Breast epithelium (tissue), 4 donors: Measurements from ENCODE around the gene NOP53. TPM values are rescaled to one million over a fixed set of nuclear protein-coding genes. Genes with fewer than 3 reads are reported as not detected.
A peak's percentile ranks its signal among the peaks of the same experiment; 100 is the strongest.
"Not testable (repeated sequence)": the region's sequence is repeated elsewhere in the genome, so short reads cannot be mapped to it uniquely, and the experiment has no call there.

ENCODE experiments used
- DNase-seq, 2 donors: peaks; one replicate each; pipeline ENCODE4 v3.0.0-alpha.2; 2019; ENCODE audit warnings: low spot score in 2 of 2
- H3K27ac ChIP-seq, 2 donors: fragments of 200-600 bp; sonication (generic) in 1 of 2; one replicate each; pipeline ENCODE4 v1.5.1; 2016 to 2019; ENCODE audit warnings: mild to moderate bottlenecking in 1 of 2
- H3K27me3 ChIP-seq, 2 donors: fragments of 200-600 bp; sonication (generic) in 1 of 2; one replicate each; pipeline versions ENCODE4 v1.5.1 to v1.6.0; 2017 to 2019; ENCODE audit warnings: control low read depth in 1 of 2, mild to moderate bottlenecking in 1 of 2
- H3K36me3 ChIP-seq: fragments of 200-600 bp; one replicate; pipeline ENCODE4 v1.5.1; 2019
- H3K4me1 ChIP-seq, 2 donors: fragments of 200-600 bp; sonication (generic); one replicate each; pipeline ENCODE4 v1.5.1; 2016 to 2019; ENCODE audit warnings: control low read depth in 1 of 2
- H3K4me3 ChIP-seq, 3 donors: fragments of 200-600 bp; sonication (generic); 1 replicate in 2 of 3; 2 replicates in 1 of 3; pipeline ENCODE4 v1.5.1; 2016 to 2019; ENCODE audit warnings: mild to moderate bottlenecking in 3 of 3, moderate library complexity in 2 of 3
- H3K9me3 ChIP-seq, 2 donors: fragments of 200-600 bp; sonication (generic) in 1 of 2; one replicate each; pipeline ENCODE4 v1.5.1; 2016 to 2019; ENCODE audit warnings: control low read depth in 1 of 2
- CTCF ChIP-seq, 3 donors: fragments of 450-650 bp; IDR thresholded peaks; one replicate each; pipeline ENCODE4 v1.5.1; 2016 to 2017; ENCODE audit warnings: antibody characterized with exemption in 3 of 3, mild to moderate bottlenecking in 3 of 3, moderate library complexity in 3 of 3
- POLR2A ChIP-seq: fragments of 450-650 bp; IDR thresholded peaks from one replicate; pipeline ENCODE4 v1.6.1; 2016; ENCODE audit warnings: antibody characterized with exemption, mild to moderate bottlenecking, moderate library complexity
- POLR2AphosphoS5 ChIP-seq, 3 donors: sonication (generic); formaldehyde crosslinking; IDR thresholded peaks; one replicate each; pipeline ENCODE4 v1.6.1; 2017; ENCODE audit warnings: antibody characterized with exemption in 3 of 3
- intact Hi-C: fragments of 100-400 bp; cut with DNase I; formaldehyde crosslinking; loops from one replicate; pipeline ENCODE4 v1.15.1; 2023; ENCODE audit warnings: low total_unique reads
- total RNA-seq, 3 donors: library from RNA; depleted of rRNA; stranded (reverse); fragments of >200 nt; gene quantifications; one replicate each; pipeline ENCODE4 v1.1.0, GENCODE V29; 2016

The NOP53 gene
- total RNA-seq, 3 donors from 2014 or later: 391 to 498 (median 457) TPM

DNA sequence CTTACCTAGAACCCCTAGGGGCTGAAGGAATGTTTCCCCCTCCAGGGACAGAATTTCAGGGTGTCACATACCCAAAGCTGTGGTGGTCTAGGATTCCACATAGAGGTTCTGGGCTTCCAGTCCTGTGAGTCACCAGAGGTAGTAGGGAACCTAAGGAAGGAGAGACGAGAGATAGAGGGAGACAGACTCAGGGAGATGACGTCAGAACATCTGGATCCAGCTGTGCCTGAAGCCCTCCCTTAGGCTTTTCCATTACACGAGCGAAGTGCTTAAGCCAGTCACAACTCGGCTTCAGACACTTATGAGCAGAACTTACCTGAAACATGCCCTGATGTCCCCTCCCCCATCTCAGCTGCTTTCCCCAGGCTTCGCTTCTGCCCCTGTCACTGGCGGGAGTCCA is 21.3 kb downstream of the NOP53 start:
- H3K36me3 ChIP-seq: no peaks in the 10 kb centered on the region
- H3K27ac ChIP-seq: no peak overlapping the region

DNA sequence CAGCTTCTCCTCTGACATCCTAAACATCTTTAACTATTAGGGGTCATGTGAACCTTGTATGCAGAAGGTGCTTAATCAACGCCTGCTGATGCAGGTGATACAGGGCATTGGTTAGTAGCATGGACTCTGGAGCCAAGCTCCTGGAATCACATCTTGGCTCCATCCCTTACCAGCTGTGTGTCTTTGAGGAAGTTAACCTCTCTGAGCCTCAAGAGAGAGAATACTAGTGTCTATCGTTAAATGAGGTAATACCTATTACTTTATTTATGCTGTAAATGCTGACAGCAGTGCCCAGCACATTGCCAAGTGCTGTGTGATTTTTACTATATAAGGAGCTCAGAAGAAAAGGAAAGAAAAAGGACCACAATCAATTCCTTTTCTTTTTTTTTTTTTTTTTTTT is 22.0 kb downstream of the NOP53 start:
- no peaks in the 10 kb centered on the region for H3K27me3 ChIP-seq
- H3K4me1 ChIP-seq: no peaks in the 10 kb centered on the region
- no peaks in the 10 kb centered on the region for H3K36me3 ChIP-seq
- H3K9me3 ChIP-seq: no peaks in the 10 kb centered on the region
- TF ChIP-seq POLR2AphosphoS5 (IDR thresholded peaks at IDR 0.05): no peak
- H3K4me3 ChIP-seq: no peak overlapping the region
- intact Hi-C loops: no loop called here
- no peak overlapping the region for H3K27ac ChIP-seq
- DNase-seq: no peak

More for the DNA sequence above, 21.3 kb downstream of the NOP53 start:
- TF ChIP-seq CTCF (IDR thresholded peaks at IDR 0.05) (no peak), POLR2AphosphoS5 (IDR thresholded peaks at IDR 0.05) (no peak), POLR2A (no peak)
- no peaks in the 10 kb centered on the region for H3K9me3 ChIP-seq
- H3K27me3 ChIP-seq: no peaks in the 10 kb centered on the region
- no peak for DNase-seq
- intact Hi-C loops: no loop called here
- no peaks in the 10 kb centered on the region for H3K4me1 ChIP-seq
- no peak overlapping the region for H3K4me3 ChIP-seq

- Histone ChIP-seq H3K27ac (no peak overlapping the region), H3K4me3 (no peak overlapping the region), H3K9me3 (no peaks in the 10 kb centered on the region), H3K4me1 (no peaks in the 10 kb centered on the region), H3K36me3 (no peaks in the 10 kb centered on the region), H3K27me3 (no peaks in the 10 kb centered on the region)
- intact Hi-C loops: no loop called here
- TF ChIP-seq CTCF (IDR thresholded peaks at IDR 0.05) (no peak), POLR2AphosphoS5 (IDR thresholded peaks at IDR 0.05) (no peak)
- no peak for DNase-seq
Measured at GRCh38 chr19:47768604-47769003, 23.3 kb downstream of the NOP53 start.

- Histone ChIP-seq H3K27me3 (no peaks in the 10 kb centered on the region), H3K9me3 (no peaks in the 10 kb centered on the region), H3K4me1 (no peaks in the 10 kb centered on the region), H3K36me3 (no peaks in the 10 kb centered on the region), H3K4me3 (no peak overlapping the region), H3K27ac (no peak overlapping the region)
- DNase-seq: no peak
- TF ChIP-seq POLR2AphosphoS5 (IDR thresholded peaks at IDR 0.05) (no peak), CTCF (IDR thresholded peaks at IDR 0.05) (no peak), POLR2A (no peak)
- intact Hi-C loops: no loop called here
Measured at GRCh38 chr19:47769534-47769933, 24.2 kb downstream of the NOP53 start.

DNA sequence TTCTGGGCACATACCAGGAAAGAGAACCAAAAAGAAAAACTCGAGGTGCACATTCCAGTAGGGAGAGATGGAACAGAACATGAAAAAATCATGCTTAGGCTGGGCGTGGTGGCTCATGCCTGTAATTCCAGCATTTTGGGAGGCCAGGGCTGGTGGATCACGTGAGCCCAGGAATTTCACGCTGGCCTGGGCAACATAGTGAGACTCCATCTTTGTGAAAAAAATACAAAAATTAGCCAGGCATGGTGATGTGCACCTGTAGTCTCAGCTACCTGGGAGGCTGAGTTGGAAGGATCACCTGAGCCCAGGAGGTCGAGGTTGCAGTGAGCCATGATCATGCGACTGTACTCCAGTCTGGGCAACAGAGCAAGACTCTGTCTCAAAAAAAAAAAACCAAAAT is 25.9 kb downstream of the NOP53 start:
- H3K27me3 ChIP-seq, intact Hi-C loops, H3K4me1 ChIP-seq, H3K9me3 ChIP-seq, DNase-seq, H3K36me3 ChIP-seq, H3K4me3 ChIP-seq, H3K27ac ChIP-seq: not testable (repeated sequence)

DNA sequence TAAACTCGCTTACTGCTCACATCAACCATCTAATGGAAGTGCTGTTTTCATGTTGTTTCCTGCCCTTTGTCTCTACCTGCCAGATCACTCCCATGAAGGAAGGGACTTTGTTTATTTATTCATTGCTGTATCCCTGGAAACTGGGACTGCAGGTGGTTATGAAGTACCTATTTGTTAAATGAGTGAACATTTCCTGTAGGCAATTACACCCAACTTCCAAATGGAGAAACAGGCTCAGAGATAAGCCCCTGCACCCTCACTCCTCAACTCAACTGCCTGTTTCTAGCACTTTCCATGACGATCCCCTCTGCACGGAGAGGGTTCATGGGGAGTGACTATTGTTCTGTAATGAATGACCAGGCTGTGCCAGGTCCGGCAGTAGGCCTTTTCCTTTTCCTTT is 31.2 kb downstream of the NOP53 start:
- no peak for DNase-seq
- intact Hi-C loops: no loop called here
- no peaks in the 10 kb centered on the region for H3K36me3 ChIP-seq
- peaks cover 0 to 5% of the 10 kb centered on the region in 2 donors for H3K4me1 ChIP-seq
- no peak overlapping the region for H3K4me3 ChIP-seq
- no peaks in the 10 kb centered on the region for H3K9me3 ChIP-seq
- TF ChIP-seq CTCF (IDR thresholded peaks at IDR 0.05) (no peak), POLR2A (no peak), POLR2AphosphoS5 (IDR thresholded peaks at IDR 0.05) (peak in 1 of 3 donors; percentile 16)
- no peaks in the 10 kb centered on the region for H3K27me3 ChIP-seq
- H3K27ac ChIP-seq: peak overlapping the region; percentile 98 to 99

- DNase-seq, H3K4me1 ChIP-seq, H3K36me3 ChIP-seq, H3K9me3 ChIP-seq, H3K27me3 ChIP-seq, intact Hi-C loops: not testable (repeated sequence)
- Histone ChIP-seq H3K4me3 (peak overlapping the region; percentile 77 to 96 (median 83)), H3K27ac (peak overlapping the region; percentile 98 to 99)
Measured at GRCh38 chr19:47777245-47778048, 32.1 kb downstream of the NOP53 start.
